ENCODE results near the gene FAM50A. TPM values are rescaled to one million over a fixed set of nuclear protein-coding genes. Genes with fewer than 3 reads are reported as not detected.

The FAM50A gene
- polyA plus RNA-seq, 1 donor from 2014 or later = 68.3 TPM

DNA sequence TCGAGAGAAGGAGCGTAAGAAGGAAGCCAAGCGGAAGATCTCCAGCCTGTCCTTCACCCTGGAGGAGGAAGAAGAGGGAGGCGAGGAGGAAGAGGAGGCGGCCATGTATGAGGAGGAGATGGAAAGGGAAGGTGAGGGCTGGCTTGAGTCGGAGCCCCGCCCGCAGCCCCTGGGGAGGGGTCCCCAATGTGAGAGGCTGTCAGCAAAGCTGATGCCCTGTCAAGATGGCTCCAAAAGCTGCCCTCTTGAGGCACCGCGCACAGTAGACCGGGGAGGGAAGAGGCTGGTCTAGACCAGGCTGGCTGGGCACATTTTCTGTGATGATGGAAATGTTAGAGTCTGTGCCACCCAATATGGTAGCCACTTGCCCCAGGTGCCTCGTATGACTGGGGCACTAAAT is 2.5 kb downstream of the FAM50A start:
- no peaks in the 10 kb centered on the region for H3K36me3 ChIP-seq (ENCODE audit: insufficient read depth, low read length)
- no peaks in the 10 kb centered on the region for H4K20me1 ChIP-seq (ENCODE audit: insufficient read depth)
- H3K27ac ChIP-seq (ENCODE audit: low read length) = no peak overlapping the region
- H3K9me3 ChIP-seq (ENCODE audit: low read length) = no peaks in the 10 kb centered on the region
- H3K27me3 ChIP-seq (ENCODE audit: insufficient read depth, low read depth, low read length) = no peaks in the 10 kb centered on the region
- peaks cover 4% of the 10 kb centered on the region for H3K79me2 ChIP-seq (replicated peaks; ENCODE audit: insufficient read depth, low read length)
- H3K9ac ChIP-seq (ENCODE audit: low read length) = no peak overlapping the region
- TF ChIP-seq SMC3 (conservative IDR thresholded peaks at IDR 0.05; ENCODE audit: poor library complexity) (no peak), POLR2AphosphoS5 (IDR thresholded peaks at IDR 0.05) (no peak), RAD21 (conservative IDR thresholded peaks at IDR 0.05) (no peak), EP300 (conservative IDR thresholded peaks at IDR 0.05; ENCODE audit: poor library complexity, severe bottlenecking) (no peak), EZH2 (IDR thresholded peaks at IDR 0.05; ENCODE audit: borderline replicate concordance, insufficient read depth, low read length, poor library complexity, severe bottlenecking) (no peak)
- TF ChIP-seq, protein P1, sequence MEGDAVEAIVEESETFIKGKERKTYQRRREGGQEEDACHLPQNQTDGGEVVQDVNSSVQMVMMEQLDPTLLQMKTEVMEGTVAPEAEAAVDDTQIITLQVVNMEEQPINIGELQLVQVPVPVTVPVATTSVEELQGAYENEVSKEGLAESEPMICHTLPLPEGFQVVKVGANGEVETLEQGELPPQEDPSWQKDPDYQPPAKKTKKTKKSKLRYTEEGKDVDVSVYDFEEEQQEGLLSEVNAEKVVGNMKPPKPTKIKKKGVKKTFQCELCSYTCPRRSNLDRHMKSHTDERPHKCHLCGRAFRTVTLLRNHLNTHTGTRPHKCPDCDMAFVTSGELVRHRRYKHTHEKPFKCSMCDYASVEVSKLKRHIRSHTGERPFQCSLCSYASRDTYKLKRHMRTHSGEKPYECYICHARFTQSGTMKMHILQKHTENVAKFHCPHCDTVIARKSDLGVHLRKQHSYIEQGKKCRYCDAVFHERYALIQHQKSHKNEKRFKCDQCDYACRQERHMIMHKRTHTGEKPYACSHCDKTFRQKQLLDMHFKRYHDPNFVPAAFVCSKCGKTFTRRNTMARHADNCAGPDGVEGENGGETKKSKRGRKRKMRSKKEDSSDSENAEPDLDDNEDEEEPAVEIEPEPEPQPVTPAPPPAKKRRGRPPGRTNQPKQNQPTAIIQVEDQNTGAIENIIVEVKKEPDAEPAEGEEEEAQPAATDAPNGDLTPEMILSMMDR (IDR thresholded peaks at IDR 0.05; ENCODE audit: poor library complexity, severe bottlenecking) = no peak
- TF ChIP-seq, protein P2, sequence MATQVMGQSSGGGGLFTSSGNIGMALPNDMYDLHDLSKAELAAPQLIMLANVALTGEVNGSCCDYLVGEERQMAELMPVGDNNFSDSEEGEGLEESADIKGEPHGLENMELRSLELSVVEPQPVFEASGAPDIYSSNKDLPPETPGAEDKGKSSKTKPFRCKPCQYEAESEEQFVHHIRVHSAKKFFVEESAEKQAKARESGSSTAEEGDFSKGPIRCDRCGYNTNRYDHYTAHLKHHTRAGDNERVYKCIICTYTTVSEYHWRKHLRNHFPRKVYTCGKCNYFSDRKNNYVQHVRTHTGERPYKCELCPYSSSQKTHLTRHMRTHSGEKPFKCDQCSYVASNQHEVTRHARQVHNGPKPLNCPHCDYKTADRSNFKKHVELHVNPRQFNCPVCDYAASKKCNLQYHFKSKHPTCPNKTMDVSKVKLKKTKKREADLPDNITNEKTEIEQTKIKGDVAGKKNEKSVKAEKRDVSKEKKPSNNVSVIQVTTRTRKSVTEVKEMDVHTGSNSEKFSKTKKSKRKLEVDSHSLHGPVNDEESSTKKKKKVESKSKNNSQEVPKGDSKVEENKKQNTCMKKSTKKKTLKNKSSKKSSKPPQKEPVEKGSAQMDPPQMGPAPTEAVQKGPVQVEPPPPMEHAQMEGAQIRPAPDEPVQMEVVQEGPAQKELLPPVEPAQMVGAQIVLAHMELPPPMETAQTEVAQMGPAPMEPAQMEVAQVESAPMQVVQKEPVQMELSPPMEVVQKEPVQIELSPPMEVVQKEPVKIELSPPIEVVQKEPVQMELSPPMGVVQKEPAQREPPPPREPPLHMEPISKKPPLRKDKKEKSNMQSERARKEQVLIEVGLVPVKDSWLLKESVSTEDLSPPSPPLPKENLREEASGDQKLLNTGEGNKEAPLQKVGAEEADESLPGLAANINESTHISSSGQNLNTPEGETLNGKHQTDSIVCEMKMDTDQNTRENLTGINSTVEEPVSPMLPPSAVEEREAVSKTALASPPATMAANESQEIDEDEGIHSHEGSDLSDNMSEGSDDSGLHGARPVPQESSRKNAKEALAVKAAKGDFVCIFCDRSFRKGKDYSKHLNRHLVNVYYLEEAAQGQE (IDR thresholded peaks at IDR 0.05; ENCODE audit: borderline replicate concordance) = no peak
- no peak overlapping the region for H2AFZ ChIP-seq (ENCODE audit: low read depth, low read length)
- H3K4me3 ChIP-seq (ENCODE audit: low read length) = no peak overlapping the region
- H3K9me2 ChIP-seq (ENCODE audit: insufficient read depth, low read length) = no peaks in the 10 kb centered on the region
- H3F3A ChIP-seq (ENCODE audit: insufficient read depth, low read length, poor library complexity, severe bottlenecking) = no peaks in the 10 kb centered on the region
- H3K4me2 ChIP-seq (ENCODE audit: low read length) = no peak overlapping the region

DNA sequence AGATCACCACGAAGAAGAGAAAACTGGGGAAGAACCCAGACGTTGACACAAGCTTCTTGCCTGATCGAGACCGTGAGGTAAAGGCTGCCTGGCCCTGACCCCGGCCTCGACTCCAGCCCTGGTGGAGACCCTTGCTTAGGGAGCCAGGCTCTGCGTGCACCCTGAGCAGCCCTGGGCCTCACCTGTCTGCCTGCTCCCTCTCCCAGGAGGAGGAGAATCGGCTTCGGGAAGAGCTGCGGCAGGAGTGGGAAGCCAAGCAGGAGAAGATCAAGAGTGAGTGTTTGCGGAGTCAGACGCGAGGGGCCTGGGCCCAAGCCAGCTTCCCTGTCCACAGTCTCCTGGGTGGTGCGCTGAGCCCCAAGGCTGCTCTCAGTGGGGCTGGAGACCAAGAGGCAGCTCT is 4.5 kb downstream of the FAM50A start:
- no peak overlapping the region for H2AFZ ChIP-seq (ENCODE audit: low read depth, low read length)
- H3K36me3 ChIP-seq (ENCODE audit: insufficient read depth, low read length) = no peaks in the 10 kb centered on the region
- H3K27ac ChIP-seq (ENCODE audit: low read length) = no peak overlapping the region
- no peaks in the 10 kb centered on the region for H3K27me3 ChIP-seq (ENCODE audit: insufficient read depth, low read depth, low read length)
- H3F3A ChIP-seq (ENCODE audit: insufficient read depth, low read length, poor library complexity, severe bottlenecking) = no peaks in the 10 kb centered on the region
- H3K4me3 ChIP-seq (ENCODE audit: low read length) = no peak overlapping the region
- no peak overlapping the region for H3K9ac ChIP-seq (ENCODE audit: low read length)
- peaks cover 4% of the 10 kb centered on the region for H3K79me2 ChIP-seq (replicated peaks; ENCODE audit: insufficient read depth, low read length)
- H3K9me3 ChIP-seq (ENCODE audit: low read length) = no peaks in the 10 kb centered on the region
- H3K9me2 ChIP-seq (ENCODE audit: insufficient read depth, low read length) = no peaks in the 10 kb centered on the region
- H4K20me1 ChIP-seq (ENCODE audit: insufficient read depth) = no peaks in the 10 kb centered on the region
- H3K4me2 ChIP-seq (ENCODE audit: low read length) = no peak overlapping the region
- TF ChIP-seq EP300 (conservative IDR thresholded peaks at IDR 0.05; ENCODE audit: poor library complexity, severe bottlenecking) (no peak), MXI1 (conservative IDR thresholded peaks at IDR 0.05; ENCODE audit: poor library complexity, severe bottlenecking) (no peak), RAD21 (conservative IDR thresholded peaks at IDR 0.05) (no peak), SMC3 (conservative IDR thresholded peaks at IDR 0.05; ENCODE audit: poor library complexity) (no peak), TAF1 (IDR thresholded peaks at IDR 0.05; ENCODE audit: low read depth) (no peak)
- TF ChIP-seq, protein P2 (IDR thresholded peaks at IDR 0.05; ENCODE audit: borderline replicate concordance) = no peak
- TF ChIP-seq, protein P1 (IDR thresholded peaks at IDR 0.05; ENCODE audit: poor library complexity, severe bottlenecking) = no peak
